Right cardiac atrium (tissue), 5 donors: ENCODE data around the gene RTEL1. TPM values are rescaled to one million over a fixed set of nuclear protein-coding genes. Genes with fewer than 3 reads are reported as not detected.
"Not testable (repeated sequence)": the region's sequence is repeated elsewhere in the genome, so short reads cannot be mapped to it uniquely, and the experiment has no call there.

Source experiments
- ATAC-seq, 2 donors: fragments of 200-7000 bp; cut with Tn5 transposase; one replicate each; pipeline versions ENCODE4 v1.8.0 to v1.9.1; 2020; ENCODE audit warnings: moderate library complexity in 2 of 2, mild to moderate bottlenecking in 1 of 2
- DNase-seq, 3 donors: peaks; one replicate each; pipeline ENCODE4 v3.0.0-alpha.2; 2020
- H3K27ac ChIP-seq: one replicate; pipeline ENCODE4 v1.5.1; 2013; ENCODE audit warnings: mild to moderate bottlenecking, low read length, control low read depth, moderate library complexity
- H3K27me3 ChIP-seq: one replicate; pipeline ENCODE4 v1.6.1; 2013; ENCODE audit not compliant: control insufficient read depth, insufficient read depth
- H3K4me1 ChIP-seq: one replicate; pipeline ENCODE4 v1.6.1; 2013; ENCODE audit warnings: low read length; ENCODE audit not compliant: control insufficient read depth, insufficient read depth
- H3K4me3 ChIP-seq: one replicate; pipeline ENCODE4 v1.5.1; 2013; ENCODE audit warnings: low read length, control low read depth
- H3K9me3 ChIP-seq: one replicate; pipeline ENCODE4 v1.6.1; 2013; ENCODE audit warnings: low read length; ENCODE audit not compliant: control insufficient read depth
- WGBS: extraction: QIAGEN DNeasy Blood & Tissue Kit; methylation state at CpG from one replicate; pipeline ENCODE4 v1.1.7; 2013; 5-methylcytosine and 5-hydroxymethylcytosine counted together
- intact Hi-C, 4 donors: fragments of 100-400 bp; cut with DNase I; formaldehyde crosslinking; loops; one replicate each; pipeline versions ENCODE4 v1.11.0 to v1.14.0; 2022 to 2023
- polyA plus RNA-seq: library from polyadenylated mRNA; stranded (reverse); fragments of 200-250 nt; gene quantifications from one replicate; pipeline ENCODE4 v1.2.3, GENCODE V29; 2013
- total RNA-seq, 4 donors: library from RNA; stranded (reverse); fragmentation: NEBNext Ultra II Directional; extraction: Animal tissue kit (Norgen Biotek cat#: 25700); gene quantifications; one replicate each; pipeline ENCODE4 v1.2.1, GENCODE V29; 2021
- donor health status: healthy with polysubstance abuse.
- donor health status: DM: no; HTN: yes; CAD: no.
- donor health status: DM: no; HTN: no; CAD: no.
- donor health status: DM: no; HTN: yes; CAD: no; lungs with severe emphysema.
- donor health status: DM: yes; HTN: yes; CAD: no.

RTEL1 gene
- total and polyA plus RNA-seq, 5 donors: 7.7 to 14.8 (median 13.3) TPM

DNA sequence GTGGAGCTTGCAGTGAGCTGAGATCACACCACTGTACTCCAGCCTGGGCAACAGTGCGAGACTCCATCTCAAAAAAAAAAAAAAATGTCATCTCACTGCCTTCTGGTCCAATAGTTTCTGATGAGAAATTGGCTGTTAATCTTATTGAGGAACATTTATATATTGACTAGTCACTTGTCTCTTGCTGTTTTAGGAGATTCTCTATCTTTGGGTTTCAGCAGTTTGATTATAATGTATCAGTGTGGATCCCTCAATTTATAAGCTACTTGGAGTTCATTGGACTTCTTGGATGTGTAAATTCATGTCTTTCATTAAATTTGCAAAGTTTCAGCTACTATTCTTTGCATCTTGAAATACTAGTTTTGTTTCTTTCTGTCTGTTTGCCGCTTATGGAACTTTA, 60.9 kb downstream of the RTEL1 start:
- Histone ChIP-seq H3K27ac (no peak overlapping the region), H3K27me3 (no peaks in the 10 kb centered on the region), H3K4me1 (no peaks in the 10 kb centered on the region), H3K9me3 (no peaks in the 10 kb centered on the region), H3K4me3 (no peak overlapping the region)
- 98% methylated on average over 2 of the region's 2 CpGs for WGBS
- no peak for DNase-seq
- intact Hi-C loops: no loop called here
- ATAC-seq: no peak

DNA sequence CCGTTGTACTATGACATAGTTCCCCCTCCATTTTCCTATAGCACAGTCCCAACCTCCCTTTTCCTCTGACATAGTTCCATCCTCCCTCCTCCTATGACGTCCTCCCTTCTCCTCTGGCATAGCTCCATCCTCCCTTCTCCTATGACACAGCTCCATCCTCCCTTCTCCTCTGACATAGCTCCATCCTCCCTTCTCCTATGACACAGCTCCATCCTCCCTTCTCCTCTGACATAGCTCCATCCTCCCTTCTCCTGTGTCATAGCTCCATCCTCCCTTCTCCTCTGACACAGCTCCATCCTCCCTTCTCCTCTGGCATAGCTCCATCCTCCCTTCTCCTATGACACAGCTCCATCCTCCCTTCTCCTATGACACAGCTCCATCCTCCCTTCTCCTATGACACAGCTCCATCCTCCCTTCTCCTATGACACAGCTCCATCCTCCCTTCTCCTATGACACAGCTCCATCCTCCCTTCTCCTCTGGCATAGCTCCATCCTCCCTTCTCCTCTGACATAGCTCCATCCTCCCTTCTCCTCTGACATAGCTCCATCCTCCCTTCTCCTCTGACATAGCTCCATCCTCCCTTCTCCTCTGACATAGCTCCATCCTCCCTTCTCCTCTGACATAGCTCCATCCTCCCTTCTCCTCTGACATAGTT, 65.0 kb downstream of the RTEL1 start:
- H3K27me3 ChIP-seq, H3K4me1 ChIP-seq, ATAC-seq, H3K4me3 ChIP-seq, H3K27ac ChIP-seq, H3K9me3 ChIP-seq, DNase-seq, intact Hi-C loops: not testable (repeated sequence)
- WGBS: 70% methylated on average over 2 of the region's 2 CpGs

DNA sequence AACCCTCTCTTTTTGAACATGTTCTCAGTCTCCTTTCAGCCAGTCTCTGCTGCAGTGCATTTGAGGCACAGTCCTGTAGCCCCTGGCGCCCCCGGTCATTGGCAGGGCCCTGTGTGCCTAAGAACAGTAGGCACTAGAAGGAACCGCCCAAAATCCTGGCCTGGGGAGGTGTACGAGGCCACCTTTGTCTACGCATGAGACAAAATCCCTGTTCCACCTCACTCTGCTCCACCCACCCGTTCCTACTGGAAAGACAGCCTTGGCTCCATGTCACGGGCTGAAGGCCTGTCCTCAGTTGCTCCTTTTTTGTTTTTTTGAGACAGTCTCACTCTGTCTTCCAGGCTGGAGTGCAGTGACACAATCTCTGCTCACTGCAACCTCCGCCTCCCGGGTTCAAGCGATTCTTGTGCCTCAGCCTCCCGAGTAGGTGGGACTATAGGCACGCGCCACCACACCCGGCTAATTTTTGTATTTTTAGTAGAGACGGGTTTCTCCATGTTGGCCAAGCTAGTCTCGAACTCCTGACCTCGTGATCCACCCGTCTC, 72.1 kb downstream of the RTEL1 start:
- not testable (repeated sequence) for H3K4me1 ChIP-seq, H3K9me3 ChIP-seq, ATAC-seq, DNase-seq, H3K4me3 ChIP-seq, H3K27ac ChIP-seq, H3K27me3 ChIP-seq
- intact Hi-C loops: loop anchor here in 1 of 4 donors (10.0 kb wide), 1 partner anchor 85 kb away; no protein-coding TSS in a partner anchor
- WGBS: 93% methylated on average over 18 of the region's 18 CpGs

DNA sequence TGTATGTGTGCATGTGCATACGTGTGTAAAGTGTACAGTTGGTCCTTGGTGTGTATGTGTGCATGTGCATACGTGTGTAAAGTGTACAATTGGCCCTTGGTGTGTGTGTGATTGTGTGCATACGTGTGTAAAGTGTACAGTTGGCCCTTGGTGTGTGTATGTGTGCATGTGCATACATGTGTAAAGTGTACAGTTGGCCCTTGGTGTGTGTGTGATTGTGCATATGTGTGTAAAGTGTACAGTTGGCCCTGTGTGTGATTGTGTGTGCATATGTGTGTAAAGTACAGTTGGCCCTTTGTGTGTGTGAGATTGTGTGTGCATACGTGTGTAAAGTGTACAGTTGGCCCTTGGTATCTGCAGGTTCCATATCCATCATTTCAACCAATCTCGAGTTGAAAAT, 73.3 kb downstream of the RTEL1 start:
- DNase-seq (no peak), ATAC-seq (no peak)
- no peak overlapping the region for H3K4me3 ChIP-seq
- WGBS: 81% methylated on average over 5 of the region's 5 CpGs
- H3K9me3 ChIP-seq: no peaks in the 10 kb centered on the region
- H3K27ac ChIP-seq: no peak overlapping the region
- no peaks in the 10 kb centered on the region for H3K4me1 ChIP-seq
- H3K27me3 ChIP-seq: no peaks in the 10 kb centered on the region
- intact Hi-C loops: loop anchor here in 1 of 4 donors (10.0 kb wide), 1 partner anchor 87 kb away; no protein-coding TSS in a partner anchor

DNA sequence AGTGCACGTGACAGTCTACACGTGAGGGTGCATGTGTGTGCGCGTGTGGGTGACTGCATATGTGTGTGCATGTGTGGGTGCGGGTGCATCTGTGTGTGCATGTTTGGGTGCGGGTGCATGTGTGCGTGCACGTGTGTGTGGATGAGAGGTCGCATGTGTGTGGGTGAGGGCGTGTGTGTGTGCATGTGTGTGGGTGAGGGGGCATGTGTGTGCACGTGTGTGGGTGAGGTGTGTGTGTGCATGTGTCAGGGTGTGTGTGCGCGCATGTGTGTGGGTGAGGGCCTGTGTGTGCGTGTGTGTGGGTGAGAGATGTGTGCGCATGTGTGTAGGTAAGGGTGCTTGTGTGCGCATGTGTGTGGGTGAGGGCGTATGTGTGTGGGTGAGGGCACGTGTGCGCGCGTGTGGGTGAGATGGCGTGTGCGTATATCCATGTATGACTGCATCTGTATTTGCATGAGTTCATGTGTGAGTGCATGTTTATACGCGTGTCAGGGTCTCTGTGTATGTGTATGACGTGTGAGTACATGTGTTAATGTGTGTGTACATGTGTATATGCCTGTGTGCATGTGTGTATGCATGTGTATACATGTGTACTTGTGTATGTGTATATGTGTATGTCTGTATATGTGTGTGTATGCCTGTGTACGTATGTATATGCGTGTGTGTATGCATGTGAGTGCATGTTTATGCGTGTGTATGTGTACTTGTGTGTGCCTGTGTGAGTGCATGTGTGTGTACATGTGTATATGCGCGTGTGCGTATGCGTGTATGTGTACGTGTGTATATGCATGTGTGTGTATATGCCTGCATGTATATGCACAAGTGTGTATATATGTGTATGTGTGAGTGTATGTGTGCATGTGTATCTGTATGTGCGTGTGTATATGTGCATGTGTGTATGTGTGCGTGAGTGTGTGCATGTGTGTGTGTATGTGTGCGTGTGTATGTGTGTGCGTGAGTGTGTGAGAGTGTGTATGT, 74.3 kb downstream of the RTEL1 start:
- Histone ChIP-seq H3K9me3 (no peaks in the 10 kb centered on the region), H3K27me3 (no peaks in the 10 kb centered on the region), H3K4me3 (no peak overlapping the region), H3K27ac (no peak overlapping the region), H3K4me1 (no peaks in the 10 kb centered on the region)
- 87% methylated on average over 38 of the region's 38 CpGs for WGBS
- intact Hi-C loops: loop anchor here in 1 of 4 donors (10.0 kb wide), 1 partner anchor 88 kb away; no protein-coding TSS in a partner anchor
- no peak for DNase-seq
- no peak for ATAC-seq

DNA sequence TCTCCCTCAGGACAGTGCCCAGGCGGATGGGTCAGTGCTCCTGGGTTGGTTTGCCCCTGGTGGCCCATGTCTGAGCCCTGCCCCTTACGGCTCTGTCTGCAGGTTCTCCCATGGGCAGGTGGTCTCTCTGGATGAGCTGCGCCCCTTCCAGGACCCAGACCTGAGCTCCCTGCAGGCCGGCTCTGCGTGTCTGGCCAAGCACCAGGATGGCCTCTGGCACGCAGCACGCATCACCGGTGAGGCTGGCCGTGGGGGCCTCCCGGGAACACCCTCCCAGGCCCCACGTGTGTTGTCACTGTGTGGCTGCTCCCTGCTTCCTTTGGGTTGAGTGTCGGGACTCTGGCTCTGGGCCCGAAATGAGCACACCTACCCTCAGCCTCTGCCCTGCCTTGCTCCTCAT, 75.0 kb downstream of the RTEL1 start:
- no peak for ATAC-seq

DNA sequence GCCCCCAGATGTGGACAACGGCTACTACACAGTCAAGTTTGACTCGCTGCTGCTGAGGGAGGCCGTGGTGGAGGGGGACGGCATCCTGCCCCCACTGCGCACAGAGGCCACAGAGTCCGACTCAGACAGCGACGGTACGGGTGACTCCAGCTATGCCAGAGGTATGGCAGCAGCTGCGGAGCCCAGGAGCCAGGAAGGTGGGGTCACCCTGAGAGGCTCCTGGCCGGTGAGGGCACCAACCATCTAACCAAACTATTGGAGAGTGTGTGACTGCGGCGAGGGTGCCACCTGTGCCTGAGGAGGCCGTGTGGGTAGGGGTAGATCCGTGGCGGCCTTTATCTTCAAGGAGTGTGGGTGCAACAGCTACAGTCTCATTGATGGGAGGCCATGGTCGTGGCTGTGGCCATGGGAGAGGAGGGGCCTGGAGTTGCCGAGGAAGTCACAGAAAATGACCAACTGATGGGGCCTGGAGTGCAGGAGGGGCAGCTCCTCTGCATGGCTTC, 75.5 kb downstream of the RTEL1 start:
- H3K27me3 ChIP-seq: no peaks in the 10 kb centered on the region
- H3K27ac ChIP-seq: no peak overlapping the region
- no peaks in the 10 kb centered on the region for H3K9me3 ChIP-seq
- no peaks in the 10 kb centered on the region for H3K4me1 ChIP-seq
- ATAC-seq (no peak), DNase-seq (no peak)
- H3K4me3 ChIP-seq: no peak overlapping the region
- intact Hi-C loops: loop anchor here in 1 of 4 donors (10.0 kb wide), 1 partner anchor 89 kb away; no protein-coding TSS in a partner anchor
- WGBS: 93% methylated on average over 18 of the region's 18 CpGs

More for the DNA sequence above, 75.0 kb downstream of the RTEL1 start:
- 93% methylated on average over 13 of the region's 13 CpGs for WGBS
- no peaks in the 10 kb centered on the region for H3K9me3 ChIP-seq
- H3K27ac ChIP-seq: no peak overlapping the region
- H3K4me3 ChIP-seq: no peak overlapping the region
- no peaks in the 10 kb centered on the region for H3K4me1 ChIP-seq
- intact Hi-C loops: loop anchor here in 1 of 4 donors (10.0 kb wide), 1 partner anchor 88 kb away; no protein-coding TSS in a partner anchor
- peak in 1 of 3 donors; percentile 51 for DNase-seq
- H3K27me3 ChIP-seq: no peaks in the 10 kb centered on the region

DNA sequence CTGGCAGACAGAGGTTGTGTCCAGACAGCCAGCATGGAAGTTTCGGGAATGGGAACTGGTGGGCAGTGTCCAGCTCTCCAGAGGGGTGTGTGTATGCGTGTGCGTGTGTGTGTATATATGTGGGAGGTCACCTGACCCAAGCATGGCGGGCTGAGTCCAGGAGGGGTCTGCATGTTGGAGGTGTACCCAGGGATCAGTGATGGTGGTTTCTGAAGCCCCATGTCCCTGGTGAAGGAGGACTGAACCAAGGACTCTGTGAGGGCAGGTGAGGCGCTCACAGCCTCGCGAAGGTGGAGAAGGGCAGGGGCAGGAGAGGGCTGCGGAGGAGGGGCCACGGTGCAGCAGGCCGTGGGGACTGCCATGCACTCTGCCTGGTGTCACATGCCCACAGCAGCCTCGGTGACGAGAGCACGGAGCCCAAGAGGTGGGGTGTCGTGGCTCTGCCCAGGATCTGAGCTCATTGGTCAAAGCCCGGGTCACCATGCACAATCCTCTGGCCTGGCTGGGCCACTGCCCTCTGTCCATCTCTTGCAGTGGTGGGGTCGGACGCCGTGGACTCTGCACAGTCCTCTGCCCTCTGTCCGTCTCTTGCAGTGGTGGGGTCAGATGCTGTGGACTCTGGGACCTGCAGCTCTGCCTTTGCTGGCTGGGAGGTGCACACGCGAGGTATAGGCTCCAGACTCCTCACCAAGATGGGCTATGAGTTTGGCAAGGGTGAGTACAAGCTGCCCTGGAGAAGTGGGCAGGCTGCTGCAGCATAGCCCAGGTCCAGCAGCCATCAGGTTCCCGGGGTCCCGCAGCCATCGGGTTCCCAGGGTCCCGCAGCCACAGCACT, 76.2 kb downstream of the RTEL1 start:
- ATAC-seq (no peak), DNase-seq (no peak)
- Histone ChIP-seq H3K27me3 (no peaks in the 10 kb centered on the region), H3K4me3 (no peak overlapping the region), H3K27ac (no peak overlapping the region), H3K9me3 (no peaks in the 10 kb centered on the region), H3K4me1 (no peaks in the 10 kb centered on the region)
- intact Hi-C loops: loop anchor here in 1 of 4 donors (10.0 kb wide), 1 partner anchor 90 kb away; no protein-coding TSS in a partner anchor
- 91% methylated on average over 25 of the region's 25 CpGs for whole genome bisulfite sequencing

DNA sequence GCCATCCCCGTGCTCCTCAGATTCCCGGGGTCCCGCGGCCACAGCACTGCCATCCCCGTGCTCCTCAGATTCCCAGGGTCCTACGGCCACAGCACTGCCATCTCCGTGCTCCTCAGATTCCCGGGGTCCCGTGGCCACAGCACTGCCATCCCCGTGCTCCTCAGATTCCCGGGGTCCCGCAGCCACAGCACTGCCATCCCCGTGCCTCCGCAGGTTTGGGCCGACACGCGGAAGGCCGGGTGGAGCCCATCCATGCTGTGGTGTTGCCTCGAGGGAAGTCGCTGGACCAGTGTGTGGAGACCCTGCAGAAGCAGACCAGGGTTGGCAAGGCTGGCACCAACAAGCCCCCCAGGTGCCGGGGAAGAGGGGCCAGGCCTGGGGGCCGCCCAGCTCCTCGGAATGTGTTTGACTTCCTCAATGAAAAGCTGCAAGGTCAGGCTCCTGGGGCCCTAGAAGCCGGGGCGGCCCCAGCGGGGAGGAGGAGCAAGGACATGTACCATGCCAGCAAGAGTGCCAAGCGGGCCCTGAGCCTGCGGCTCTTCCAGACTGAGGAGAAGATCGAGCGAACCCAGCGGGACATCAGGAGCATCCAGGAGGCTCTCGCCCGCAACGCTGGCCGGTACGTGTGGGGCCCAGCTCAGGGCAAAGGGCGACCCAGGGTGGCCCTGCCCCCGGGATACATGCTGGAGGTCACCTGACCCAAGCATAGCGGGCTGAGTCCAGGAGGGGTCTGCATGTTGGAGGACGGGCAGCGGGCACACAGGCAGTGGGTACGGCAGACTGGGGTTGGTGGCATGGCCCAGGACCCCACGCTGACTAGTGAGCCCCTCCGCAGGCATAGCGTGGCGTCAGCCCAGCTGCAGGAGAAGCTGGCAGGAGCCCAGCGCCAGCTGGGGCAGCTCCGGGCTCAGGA, 77.1 kb downstream of the RTEL1 start:
- H3K4me3 ChIP-seq: no peak overlapping the region
- H3K4me1 ChIP-seq: no peaks in the 10 kb centered on the region
- ATAC-seq (no peak), DNase-seq (peak in 1 of 3 donors; percentile 55)
- no peaks in the 10 kb centered on the region for H3K27me3 ChIP-seq
- H3K9me3 ChIP-seq: no peaks in the 10 kb centered on the region
- 92% methylated on average over 48 of the region's 48 CpGs for WGBS
- H3K27ac ChIP-seq: no peak overlapping the region
- intact Hi-C loops: loop anchor here in 1 of 4 donors (10.0 kb wide), 1 partner anchor 90 kb away; no protein-coding TSS in a partner anchor
